H1 (cell line): ENCODE measurements around the gene GAK.

Source experiments
- CHD7 ChIP-seq: fragments of 300-600 bp; sonication (generic); IDR thresholded peaks from 2 replicates; pipeline ENCODE4 v1.7.1; 2012; ENCODE audit warnings: low read length, moderate library complexity, mild to moderate bottlenecking, inconsistent platforms; ENCODE audit not compliant: insufficient replicate concordance
- CTCF ChIP-seq, 3 experiments: IDR thresholded peaks; 1 replicate in 2 of 3; 2 replicates in 1 of 3; pipeline versions ENCODE4 v1.5.1 to v1.6.1; 2011; ENCODE audit warnings: low read length in 3 of 3, mild to moderate bottlenecking in 3 of 3, inconsistent platforms in 2 of 3, low read depth in 1 of 3, moderate library complexity in 1 of 3; ENCODE audit not compliant: insufficient read depth in 1 of 3; ENCODE audit errors: control extremely low read depth in 1 of 3
- EP300 ChIP-seq, 2 experiments: IDR thresholded peaks; 1 replicate in 1 of 2; 2 replicates in 1 of 2; pipeline ENCODE4 v1.6.1; 2011 to 2012; ENCODE audit warnings: low read depth in 2 of 2, low read length in 2 of 2, mild to moderate bottlenecking in 2 of 2, borderline replicate concordance in 1 of 2, inconsistent platforms in 1 of 2, moderate library complexity in 1 of 2
- EZH2 ChIP-seq: fragments of 200-600 bp; sonication (generic); IDR thresholded peaks from 2 replicates; pipeline ENCODE4 v1.7.1; 2012; ENCODE audit warnings: low read depth, mild to moderate bottlenecking, moderate library complexity, low read length, inconsistent platforms; ENCODE audit not compliant: severe bottlenecking
- HDAC6 ChIP-seq: IDR thresholded peaks from one replicate; pipeline ENCODE4 v1.7.1; 2012; ENCODE audit warnings: low read depth, mild to moderate bottlenecking, inconsistent platforms, low read length, moderate library complexity
- JUND ChIP-seq: IDR thresholded peaks from 2 replicates; pipeline ENCODE4 v1.6.1; 2011; ENCODE audit warnings: mild to moderate bottlenecking, improper control_type of control experiment, low read length
- NRF1 ChIP-seq: IDR thresholded peaks from 2 replicates; pipeline ENCODE4 v1.6.1; 2011; ENCODE audit warnings: mild to moderate bottlenecking, low read depth, low read length, improper control_type of control experiment
- POLR2A ChIP-seq, 2 experiments: IDR thresholded peaks; 1 replicate in 1 of 2; 2 replicates in 1 of 2; pipeline ENCODE4 v1.6.1; 2011; ENCODE audit warnings: low read depth in 2 of 2, low read length in 2 of 2, mild to moderate bottlenecking in 2 of 2; ENCODE audit errors: control extremely low read depth in 1 of 2
- RFX5 ChIP-seq: IDR thresholded peaks from 2 replicates; pipeline ENCODE4 v1.6.1; 2011; ENCODE audit warnings: low read depth, low read length, improper control_type of control experiment, borderline replicate concordance
- SP1 ChIP-seq: IDR thresholded peaks from 2 replicates; pipeline ENCODE4 v1.6.1; 2011; ENCODE audit warnings: low read depth, low read length
- TBP ChIP-seq: IDR thresholded peaks from 2 replicates; pipeline ENCODE4 v1.6.1; 2011; ENCODE audit warnings: low read depth, low read length, improper control_type of control experiment
- YY1 ChIP-seq: IDR thresholded peaks from 2 replicates; pipeline ENCODE4 v1.6.1; 2011; ENCODE audit warnings: low read depth, mild to moderate bottlenecking, low read length

GRCh38 chr4:878796-879728 is 53.1 kb downstream of the GAK start:
- TF ChIP-seq CTCF (IDR thresholded peaks at IDR 0.05; ENCODE audit: control extremely low read depth in 1 of 3, insufficient read depth in 1 of 3, low read depth in 1 of 3, low read length in 3 of 3) (no peak), HDAC6 (no peak), JUND (no peak), EZH2 (no peak), NRF1 (no peak), YY1 (no peak), TBP (no peak), SP1 (no peak), CHD7 (no peak), RFX5 (no peak), POLR2A (IDR thresholded peaks at IDR 0.05; ENCODE audit: control extremely low read depth in 1 of 2, low read depth in 2 of 2, low read length in 2 of 2) (no peak), EP300 (IDR thresholded peaks at IDR 0.05; ENCODE audit: borderline replicate concordance in 1 of 2, low read depth in 2 of 2, low read length in 2 of 2) (no peak)
